ENCODE measurements around the gene RPEL1. TPM values are rescaled to one million over a fixed set of nuclear protein-coding genes. Genes with fewer than 3 reads are reported as not detected.

Gene RPEL1
- total RNA-seq, 2 experiments from 2014 or later, result not detected

- no TSS peak for BruUV-seq (replicated peaks)
- H3K9me2 ChIP-seq (ENCODE audit: insufficient read depth, low read length), result no peaks in the 10 kb centered on the region
- H3K4me2 ChIP-seq (ENCODE audit: low read length), result no peak overlapping the region
- no peak for DNase-seq (ENCODE audit: low spot score)
- ChIA-PET POLR2A (interaction anchor here (0.9 kb wide), 1 partner anchor 299 kb away, joined by 4 read pairs; no protein-coding TSS in a partner anchor), CTCF (ENCODE audit: unreplicated experiment) (no interaction called here)
- intact Hi-C loops (cut with micrococcal nuclease; ENCODE audit: unreplicated experiment), result no loop called here
- H3K4me3 ChIP-seq (ENCODE audit: low read depth, low read length, poor library complexity, severe bottlenecking), result no peak overlapping the region
- no peak overlapping the region for H2AFZ ChIP-seq (ENCODE audit: low read length)
- H3K9me3 ChIP-seq (ENCODE audit: low read length), result no peaks in the 10 kb centered on the region
- no peaks in the 10 kb centered on the region for H3K79me2 ChIP-seq (ENCODE audit: insufficient read depth, low read depth, low read length)
- H3K4me1 ChIP-seq (ENCODE audit: insufficient read depth, low read length, poor library complexity, severe bottlenecking), result no peaks in the 10 kb centered on the region
- no peak for TF ChIP-seq EZH2phosphoT487 (IDR thresholded peaks at IDR 0.05; ENCODE audit: borderline replicate concordance, low read depth, low read length)
- no peak for TF ChIP-seq CTCF (conservative IDR thresholded peaks at IDR 0.05; ENCODE audit: low read length)
- H3K27ac ChIP-seq (ENCODE audit: low read depth, low read length, poor library complexity, severe bottlenecking), result no peak overlapping the region
- no peaks in the 10 kb centered on the region for H3K36me3 ChIP-seq (ENCODE audit: insufficient read depth, low read length)
- no peaks in the 10 kb centered on the region for H4K20me1 ChIP-seq (ENCODE audit: insufficient read depth, low read length)
Observed at GRCh38 chr10:103280031-103280430, 34.3 kb downstream of the RPEL1 start.

GRCh38 chr10:103280506-103280905, 34.8 kb downstream of the RPEL1 start:
- CTCF ChIA-PET (ENCODE audit: unreplicated experiment), result no interaction called here
- Histone ChIP-seq H3K4me2 (ENCODE audit: low read length) (no peak overlapping the region), H3K27ac (ENCODE audit: low read depth, low read length, poor library complexity, severe bottlenecking) (no peak overlapping the region), H3K9me3 (ENCODE audit: low read length) (no peaks in the 10 kb centered on the region), H3K9me2 (ENCODE audit: insufficient read depth, low read length) (no peaks in the 10 kb centered on the region), H3K36me3 (ENCODE audit: insufficient read depth, low read length) (no peaks in the 10 kb centered on the region), H2AFZ (ENCODE audit: low read length) (no peak overlapping the region), H3K4me1 (ENCODE audit: insufficient read depth, low read length, poor library complexity, severe bottlenecking) (no peaks in the 10 kb centered on the region), H4K20me1 (ENCODE audit: insufficient read depth, low read length) (no peaks in the 10 kb centered on the region), H3K4me3 (ENCODE audit: low read depth, low read length, poor library complexity, severe bottlenecking) (no peak overlapping the region), H3K79me2 (ENCODE audit: insufficient read depth, low read depth, low read length) (no peaks in the 10 kb centered on the region)
- no TSS peak for BruUV-seq (replicated peaks)
- POLR2A ChIA-PET, result interaction anchor here (0.9 kb wide), 1 partner anchor 300 kb away, joined by 4 read pairs; no protein-coding TSS in a partner anchor
- intact Hi-C loops (cut with micrococcal nuclease; ENCODE audit: unreplicated experiment), result no loop called here
- no peak for DNase-seq (ENCODE audit: low spot score)
- TF ChIP-seq CTCF (conservative IDR thresholded peaks at IDR 0.05; ENCODE audit: low read length), result no peak
- no peak for TF ChIP-seq EZH2phosphoT487 (IDR thresholded peaks at IDR 0.05; ENCODE audit: borderline replicate concordance, low read depth, low read length)

- Histone ChIP-seq H2AFZ (ENCODE audit: low read length) (no peak overlapping the region), H3K27ac (ENCODE audit: low read depth, low read length, poor library complexity, severe bottlenecking) (no peak overlapping the region), H4K20me1 (ENCODE audit: insufficient read depth, low read length) (no peaks in the 10 kb centered on the region), H3K9me2 (ENCODE audit: insufficient read depth, low read length) (no peaks in the 10 kb centered on the region), H3K36me3 (ENCODE audit: insufficient read depth, low read length) (no peaks in the 10 kb centered on the region), H3K4me1 (ENCODE audit: insufficient read depth, low read length, poor library complexity, severe bottlenecking) (no peaks in the 10 kb centered on the region), H3K4me2 (ENCODE audit: low read length) (no peak overlapping the region), H3K9me3 (ENCODE audit: low read length) (no peaks in the 10 kb centered on the region), H3K79me2 (ENCODE audit: insufficient read depth, low read depth, low read length) (no peaks in the 10 kb centered on the region), H3K4me3 (ENCODE audit: low read depth, low read length, poor library complexity, severe bottlenecking) (no peak overlapping the region)
- TF ChIP-seq EZH2phosphoT487 (IDR thresholded peaks at IDR 0.05; ENCODE audit: borderline replicate concordance, low read depth, low read length) (no peak), CTCF (conservative IDR thresholded peaks at IDR 0.05; ENCODE audit: low read length) (no peak)
- no peak for DNase-seq (ENCODE audit: low spot score)
- CTCF ChIA-PET (ENCODE audit: unreplicated experiment), result no interaction called here
- POLR2A ChIA-PET, result interaction anchor here (0.7 to 1.1 kb wide), 2 partner anchors 13 to 14 kb away, joined by 3 to 4 read pairs; no protein-coding TSS in a partner anchor
- intact Hi-C loops (cut with micrococcal nuclease; ENCODE audit: unreplicated experiment), result no loop called here
- no TSS peak for BruUV-seq (replicated peaks)
Observed at GRCh38 chr10:103281753-103282152, 36.1 kb downstream of the RPEL1 start.

Data from OCI-LY7 (cell line).